GM12878 (cell line): ENCODE data around the gene SLC1A7. TPM values are rescaled to one million over a fixed set of nuclear protein-coding genes. Genes with fewer than 3 reads are reported as not detected.

Experiments
- ATAC-seq: fragments of 200-7000 bp; cut with Tn5 transposase; 3 replicates; pipeline ENCODE4 v1.9.1; 2020; ENCODE audit warnings: mild to moderate bottlenecking, moderate library complexity
- BruUV-seq: library from RNA; stranded (reverse); fragments of 400-500 nt; replicated peaks from 2 replicates; lab custom pipeline; 2021; lab: Mats Ljungman, UMichigan
- CTCF ChIA-PET: fragments of 300-600 bp; sonication (Branson Sonifier 250); formaldehyde crosslinking; extraction: SDS; loops from one replicate; lab custom pipeline; 2021; ENCODE audit warnings: inconsistent platforms; lab: Yijun Ruan, JAX
- POLR2A ChIA-PET: fragments of 350-600 bp; formaldehyde crosslinking; extraction: SDS; loops from one replicate; lab custom pipeline; 2021; ENCODE audit warnings: inconsistent platforms; lab: Charles Lee
- RAD21 ChIA-PET: fragments of 300-600 bp; sonication (Branson Sonifier 250); formaldehyde crosslinking; loops from one replicate; lab custom pipeline; 2023; ENCODE audit warnings: antibody characterized with exemption; ENCODE audit not compliant: unreplicated experiment; lab: Charles Lee
- SMC1A ChIA-PET: fragments of 300-600 bp; sonication (Branson Sonifier 250); formaldehyde crosslinking; loops from one replicate; lab custom pipeline; 2023; ENCODE audit not compliant: unreplicated experiment, uncharacterized antibody; lab: Charles Lee
- DNase-seq: peaks from one replicate; pipeline ENCODE4 v3.0.0-alpha.2; 2011; ENCODE audit warnings: low read depth, low spot score
- FAIRE-seq: peaks from 3 replicates; lab custom pipeline; 2011; peaks lifted over from hg19 to GRCh38; lab: Jason Lieb, UNC
- H2AFZ ChIP-seq: 2 replicates; pipeline ENCODE4 v1.6.0; 2011; ENCODE audit warnings: low read depth, low read length, control low read depth; ENCODE audit not compliant: control insufficient read depth
- H3K27ac ChIP-seq: 2 replicates; pipeline ENCODE4 v1.5.1; 2011; ENCODE audit warnings: control low read depth; ENCODE audit not compliant: control insufficient read depth, insufficient read depth
- H3K27me3 ChIP-seq, 2 experiments: replicated peaks in 1 of 2; 2 replicates each; pipeline versions ENCODE4 v1.6.0 to v1.6.1; 2011; ENCODE audit warnings: low read length in 1 of 2; ENCODE audit not compliant: control insufficient read depth in 2 of 2, insufficient read depth in 2 of 2
- H3K36me3 ChIP-seq, 2 experiments: 2 replicates each; pipeline ENCODE4 v1.5.1; 2011; ENCODE audit warnings: low read length in 1 of 2; ENCODE audit not compliant: control insufficient read depth in 2 of 2, insufficient read depth in 2 of 2
- H3K4me1 ChIP-seq: 2 replicates; pipeline ENCODE4 v1.6.1; 2011; ENCODE audit warnings: mild to moderate bottlenecking, low read length, moderate library complexity, mixed read lengths; ENCODE audit not compliant: control insufficient read depth, insufficient read depth
- H3K4me2 ChIP-seq: 2 replicates; pipeline ENCODE4 v1.6.0; 2011; ENCODE audit warnings: control low read depth; ENCODE audit not compliant: control insufficient read depth, insufficient read depth
- H3K4me3 ChIP-seq: fragments of 200-600 bp; sonication (generic); 2 replicates; pipeline ENCODE4 v1.5.1; 2016
- H3K79me2 ChIP-seq: 2 replicates; pipeline ENCODE4 v1.6.0; 2011; ENCODE audit warnings: low read length; ENCODE audit not compliant: control insufficient read depth, insufficient read depth
- H3K9ac ChIP-seq: 2 replicates; pipeline ENCODE4 v1.8.0; 2011; ENCODE audit warnings: low read length, control low read depth, mixed read lengths; ENCODE audit not compliant: control insufficient read depth, insufficient read depth
- H3K9me3 ChIP-seq: replicated peaks from 3 replicates; pipeline ENCODE4 v1.5.1; 2011; ENCODE audit warnings: mild to moderate bottlenecking, low read length; ENCODE audit not compliant: control insufficient read depth, insufficient read depth
- H4K20me1 ChIP-seq: 2 replicates; pipeline ENCODE4 v1.6.0; 2011; ENCODE audit not compliant: control insufficient read depth, insufficient read depth
- CBX3 ChIP-seq: fragments of 200-600 bp; sonication (generic); IDR thresholded peaks from 2 replicates; pipeline ENCODE4 v1.6.1; 2016; ENCODE audit warnings: low read depth, borderline replicate concordance
- CREB1 ChIP-seq: IDR thresholded peaks from 2 replicates; pipeline ENCODE4 v1.6.1; 2012; ENCODE audit warnings: low read depth, mild to moderate bottlenecking, inconsistent platforms
- GABPA ChIP-seq: IDR thresholded peaks from 2 replicates; pipeline ENCODE4 v1.6.1; 2014; ENCODE audit warnings: antibody characterized with exemption, low read depth, mild to moderate bottlenecking, inconsistent platforms
- HCFC1 ChIP-seq: fragments of 150-350 bp; IDR thresholded peaks from 2 replicates; pipeline ENCODE4 v1.6.1; 2014; ENCODE audit warnings: low read length
- KDM1A ChIP-seq: fragments of 200-600 bp; sonication (generic); IDR thresholded peaks from 2 replicates; pipeline ENCODE4 v1.6.1; 2016; ENCODE audit warnings: borderline replicate concordance
- MTA2 ChIP-seq: fragments of 450-650 bp; IDR thresholded peaks from 2 replicates; pipeline ENCODE4 v1.6.1; 2016; ENCODE audit warnings: low read depth, mild to moderate bottlenecking, moderate library complexity
- MYB ChIP-seq: fragments of 150-350 bp; IDR thresholded peaks from 2 replicates; pipeline ENCODE4 v1.6.1; 2014; ENCODE audit warnings: mild to moderate bottlenecking, low read depth, low read length, borderline replicate concordance
- RAD21 ChIP-seq: IDR thresholded peaks from 2 replicates; pipeline ENCODE4 v1.6.1; 2011; ENCODE audit warnings: mild to moderate bottlenecking, low read depth, low read length, moderate library complexity; ENCODE audit not compliant: insufficient read depth
- RFX5 ChIP-seq: IDR thresholded peaks from 2 replicates; pipeline ENCODE4 v1.6.1; 2011; ENCODE audit warnings: low read depth, low read length, improper control_type of control experiment
- TCF12 ChIP-seq: IDR thresholded peaks from 2 replicates; pipeline ENCODE4 v1.6.1; 2011; ENCODE audit warnings: low read depth, mild to moderate bottlenecking, low read length
- ZZZ3 ChIP-seq: IDR thresholded peaks from 2 replicates; pipeline ENCODE4 v1.6.1; 2011; ENCODE audit warnings: low read depth; ENCODE audit not compliant: control insufficient read depth, insufficient read length
- WGBS: methylation state at CpG from one replicate; pipeline ENCODE4 v1.1.6; 2016; ENCODE audit warnings: low lambda C conversion rate; ENCODE audit not compliant: insufficient replicate concordance, insufficient coverage; ENCODE audit errors: missing lambda C conversion rate; 5-methylcytosine and 5-hydroxymethylcytosine counted together
- in situ Hi-C: fragments of 300-500 bp; cut with MboI; formaldehyde crosslinking; loops from 9 replicates; pipeline ENCODE4 v1.14.3; 2018; ENCODE audit warnings: mixed read lengths
- intact Hi-C: fragments of 100-400 bp; cut with micrococcal nuclease; formaldehyde crosslinking; loops from one replicate; pipeline ENCODE4 v1.14.2; 2022; ENCODE audit not compliant: unreplicated experiment
- polyA plus RNA-seq, 11 experiments: library from polyadenylated mRNA; depleted of rRNA in 4 of 11; unstranded in 6 of 11; stranded (reverse) in 5 of 11; fragments of >200 nt; fragmentation: Nextera tagmentation in 4 of 11; fragmentation: Illumina TruSeq in 1 of 11; extraction: Ambion mirVana in 4 of 11; extraction: Trizol in 1 of 11; gene quantifications; 1 replicate in 1 of 11; 2 replicates in 10 of 11; pipeline versions ENCODE4 v1.2.1 to v1.2.3, GENCODE V29; 2011 to 2016; ENCODE audit warnings: inconsistent platforms in 2 of 11, missing spikeins in 2 of 11, low read depth in 1 of 11
- total RNA-seq, 4 experiments: library from RNA; depleted of rRNA in 3 of 4; stranded (reverse); fragments of >200 nt in 3 of 4; fragmentation: Illumina TruSeq in 1 of 4; extraction: Trizol in 1 of 4; gene quantifications; 2 replicates each; pipeline versions ENCODE4 v1.2.1 to v1.2.3, GENCODE V29; 2013 to 2021
- TF ChIP-seq, protein P1 (sequence below): IDR thresholded peaks from 2 replicates; pipeline ENCODE4 v1.6.1; 2011; ENCODE audit warnings: low read depth, low read length, improper control_type of control experiment, borderline replicate concordance
- TF ChIP-seq, protein P2 (sequence below): fragments of 450-650 bp; IDR thresholded peaks from 2 replicates; pipeline ENCODE4 v1.6.1; 2017; ENCODE audit warnings: antibody characterized with exemption, mild to moderate bottlenecking, moderate library complexity
- TF ChIP-seq, protein P3 (sequence below): IDR thresholded peaks from 2 replicates; pipeline ENCODE4 v1.6.1; 2011; ENCODE audit warnings: borderline replicate concordance, low read depth, mild to moderate bottlenecking, moderate library complexity, low read length; ENCODE audit not compliant: insufficient read depth, poor library complexity, severe bottlenecking

Gene SLC1A7
- total and polyA plus RNA-seq, 10 of the 15 experiments (the other 5 are each of a cell fraction or from before 2014, with no cell fraction given), result not detected

DNA sequence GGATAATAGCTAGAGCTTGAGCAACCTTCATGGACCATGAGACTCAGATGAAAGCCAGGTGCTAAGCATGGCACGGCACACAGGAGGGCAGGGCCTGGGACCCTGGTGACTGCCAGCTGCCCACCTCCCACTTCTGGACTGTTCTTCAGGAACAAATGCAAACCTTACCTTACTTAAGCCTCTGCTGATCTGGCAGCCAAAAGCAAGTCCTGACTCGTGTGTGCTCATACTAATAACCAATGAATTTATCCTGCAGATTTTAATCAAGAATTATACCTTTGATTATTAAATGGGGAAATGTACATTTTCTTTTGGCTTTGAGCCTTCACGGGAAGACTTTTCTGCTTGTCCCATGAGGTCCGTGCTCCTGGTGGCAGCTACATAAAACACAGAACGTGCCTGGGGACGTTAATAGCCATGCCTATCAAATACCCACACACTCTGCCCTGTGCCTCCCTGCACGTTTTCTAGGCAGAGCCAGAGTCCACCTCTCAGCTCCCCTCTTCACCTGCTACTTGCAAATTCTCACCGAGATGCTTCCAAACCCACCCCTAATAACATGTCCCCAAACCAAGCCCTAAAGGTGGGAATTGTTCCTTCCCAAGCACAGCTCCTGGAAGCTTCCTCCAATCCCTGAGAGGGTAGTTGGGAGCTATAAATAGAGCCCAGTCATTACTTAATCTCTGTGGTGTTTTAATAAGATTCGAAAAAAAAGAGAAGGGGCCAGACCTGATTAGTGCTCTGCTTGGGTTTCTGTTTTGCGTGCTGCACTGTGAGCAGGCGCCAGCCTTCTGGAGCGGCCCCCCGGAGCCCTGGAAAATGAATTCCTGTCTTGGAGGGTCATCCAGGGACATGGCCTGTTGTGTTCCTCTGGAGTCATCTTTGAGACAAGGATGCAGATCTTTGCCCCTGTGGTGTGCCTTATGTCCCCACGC, 33.5 kb downstream of the SLC1A7 start:
- H3K27me3 ChIP-seq, result no peaks in the 10 kb centered on the region
- 38% methylated on average over 14 of the region's 14 CpGs for WGBS
- no peak for ATAC-seq
- no peak overlapping the region for H3K9ac ChIP-seq
- H4K20me1 ChIP-seq, result no peaks in the 10 kb centered on the region
- no peak overlapping the region for H3K27ac ChIP-seq
- POLR2A ChIA-PET, result no interaction called here
- no peak overlapping the region for H3K4me3 ChIP-seq
- no peaks in the 10 kb centered on the region; the same call in 2 of the 3 replicates for H3K9me3 ChIP-seq
- TF ChIP-seq GABPA, result no peak
- TF ChIP-seq ZZZ3, result no peak
- TF ChIP-seq RFX5, result no peak
- TF ChIP-seq, protein P1, sequence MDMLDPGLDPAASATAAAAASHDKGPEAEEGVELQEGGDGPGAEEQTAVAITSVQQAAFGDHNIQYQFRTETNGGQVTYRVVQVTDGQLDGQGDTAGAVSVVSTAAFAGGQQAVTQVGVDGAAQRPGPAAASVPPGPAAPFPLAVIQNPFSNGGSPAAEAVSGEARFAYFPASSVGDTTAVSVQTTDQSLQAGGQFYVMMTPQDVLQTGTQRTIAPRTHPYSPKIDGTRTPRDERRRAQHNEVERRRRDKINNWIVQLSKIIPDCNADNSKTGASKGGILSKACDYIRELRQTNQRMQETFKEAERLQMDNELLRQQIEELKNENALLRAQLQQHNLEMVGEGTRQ, result no peak
- TF ChIP-seq CBX3, result no peak
- TF ChIP-seq MYB, result no peak
- TF ChIP-seq RAD21, result no peak
- TF ChIP-seq, protein P2, sequence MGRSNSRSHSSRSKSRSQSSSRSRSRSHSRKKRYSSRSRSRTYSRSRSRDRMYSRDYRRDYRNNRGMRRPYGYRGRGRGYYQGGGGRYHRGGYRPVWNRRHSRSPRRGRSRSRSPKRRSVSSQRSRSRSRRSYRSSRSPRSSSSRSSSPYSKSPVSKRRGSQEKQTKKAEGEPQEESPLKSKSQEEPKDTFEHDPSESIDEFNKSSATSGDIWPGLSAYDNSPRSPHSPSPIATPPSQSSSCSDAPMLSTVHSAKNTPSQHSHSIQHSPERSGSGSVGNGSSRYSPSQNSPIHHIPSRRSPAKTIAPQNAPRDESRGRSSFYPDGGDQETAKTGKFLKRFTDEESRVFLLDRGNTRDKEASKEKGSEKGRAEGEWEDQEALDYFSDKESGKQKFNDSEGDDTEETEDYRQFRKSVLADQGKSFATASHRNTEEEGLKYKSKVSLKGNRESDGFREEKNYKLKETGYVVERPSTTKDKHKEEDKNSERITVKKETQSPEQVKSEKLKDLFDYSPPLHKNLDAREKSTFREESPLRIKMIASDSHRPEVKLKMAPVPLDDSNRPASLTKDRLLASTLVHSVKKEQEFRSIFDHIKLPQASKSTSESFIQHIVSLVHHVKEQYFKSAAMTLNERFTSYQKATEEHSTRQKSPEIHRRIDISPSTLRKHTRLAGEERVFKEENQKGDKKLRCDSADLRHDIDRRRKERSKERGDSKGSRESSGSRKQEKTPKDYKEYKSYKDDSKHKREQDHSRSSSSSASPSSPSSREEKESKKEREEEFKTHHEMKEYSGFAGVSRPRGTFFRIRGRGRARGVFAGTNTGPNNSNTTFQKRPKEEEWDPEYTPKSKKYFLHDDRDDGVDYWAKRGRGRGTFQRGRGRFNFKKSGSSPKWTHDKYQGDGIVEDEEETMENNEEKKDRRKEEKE, result no peak
- TF ChIP-seq KDM1A, result no peak
- TF ChIP-seq, protein P3, sequence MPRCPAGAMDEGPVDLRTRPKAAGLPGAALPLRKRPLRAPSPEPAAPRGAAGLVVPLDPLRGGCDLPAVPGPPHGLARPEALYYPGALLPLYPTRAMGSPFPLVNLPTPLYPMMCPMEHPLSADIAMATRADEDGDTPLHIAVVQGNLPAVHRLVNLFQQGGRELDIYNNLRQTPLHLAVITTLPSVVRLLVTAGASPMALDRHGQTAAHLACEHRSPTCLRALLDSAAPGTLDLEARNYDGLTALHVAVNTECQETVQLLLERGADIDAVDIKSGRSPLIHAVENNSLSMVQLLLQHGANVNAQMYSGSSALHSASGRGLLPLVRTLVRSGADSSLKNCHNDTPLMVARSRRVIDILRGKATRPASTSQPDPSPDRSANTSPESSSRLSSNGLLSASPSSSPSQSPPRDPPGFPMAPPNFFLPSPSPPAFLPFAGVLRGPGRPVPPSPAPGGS, result no peak
- TF ChIP-seq HCFC1, result no peak
- no peak for TF ChIP-seq CREB1
- no peak for TF ChIP-seq MTA2
- TF ChIP-seq TCF12, result no peak
- no peaks in the 10 kb centered on the region for H3K4me1 ChIP-seq
- CTCF ChIA-PET, result interaction anchor here (1.0 kb wide), 1 partner anchor 18 kb away, joined by 3 read pairs; no protein-coding TSS in a partner anchor
- SMC1A ChIA-PET, result no interaction called here
- no peaks in the 10 kb centered on the region for H3K36me3 ChIP-seq
- no TSS peak for BruUV-seq
- FAIRE-seq, result no peak
- H3K4me2 ChIP-seq, result no peak overlapping the region
- no peak for DNase-seq
- RAD21 ChIA-PET, result no interaction called here
- intact Hi-C loops (no loop called here), in situ Hi-C loops (no loop called here)
- H3K79me2 ChIP-seq, result no peaks in the 10 kb centered on the region
- H2AFZ ChIP-seq, result no peak overlapping the region
